Breast epithelium (tissue), 3 donors: ENCODE data around the gene WDFY2.

Experiments used
- POLR2A ChIP-seq: fragments of 450-650 bp; IDR thresholded peaks from one replicate; pipeline ENCODE4 v1.6.1; 2016; ENCODE audit warnings: antibody characterized with exemption, mild to moderate bottlenecking, moderate library complexity
- TF ChIP-seq, protein P1 (sequence below), 3 donors: fragments of 450-650 bp; IDR thresholded peaks; one replicate each; pipeline ENCODE4 v1.5.1; 2016 to 2017; ENCODE audit warnings: antibody characterized with exemption in 3 of 3, mild to moderate bottlenecking in 3 of 3, moderate library complexity in 3 of 3

DNA sequence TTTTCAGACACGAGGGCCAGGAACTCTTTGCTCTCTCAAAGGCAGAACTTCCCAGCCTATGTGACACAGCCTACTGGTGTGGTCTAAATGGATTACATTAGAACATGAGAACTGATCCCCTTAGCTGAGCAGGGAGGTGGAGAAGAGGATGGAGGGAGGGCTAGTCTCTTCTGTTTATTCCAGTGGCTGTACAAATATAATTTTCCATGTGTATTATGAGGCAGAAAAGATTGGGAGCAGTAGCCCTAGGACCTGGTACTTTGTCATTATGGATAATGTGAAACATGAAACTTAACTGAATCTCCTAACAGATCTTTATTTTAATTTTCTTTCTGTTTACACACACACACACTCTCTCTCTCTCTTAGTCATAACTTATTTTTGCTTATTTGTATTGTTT lies 82.1 kb downstream of the WDFY2 start:
- TF ChIP-seq, protein P1, sequence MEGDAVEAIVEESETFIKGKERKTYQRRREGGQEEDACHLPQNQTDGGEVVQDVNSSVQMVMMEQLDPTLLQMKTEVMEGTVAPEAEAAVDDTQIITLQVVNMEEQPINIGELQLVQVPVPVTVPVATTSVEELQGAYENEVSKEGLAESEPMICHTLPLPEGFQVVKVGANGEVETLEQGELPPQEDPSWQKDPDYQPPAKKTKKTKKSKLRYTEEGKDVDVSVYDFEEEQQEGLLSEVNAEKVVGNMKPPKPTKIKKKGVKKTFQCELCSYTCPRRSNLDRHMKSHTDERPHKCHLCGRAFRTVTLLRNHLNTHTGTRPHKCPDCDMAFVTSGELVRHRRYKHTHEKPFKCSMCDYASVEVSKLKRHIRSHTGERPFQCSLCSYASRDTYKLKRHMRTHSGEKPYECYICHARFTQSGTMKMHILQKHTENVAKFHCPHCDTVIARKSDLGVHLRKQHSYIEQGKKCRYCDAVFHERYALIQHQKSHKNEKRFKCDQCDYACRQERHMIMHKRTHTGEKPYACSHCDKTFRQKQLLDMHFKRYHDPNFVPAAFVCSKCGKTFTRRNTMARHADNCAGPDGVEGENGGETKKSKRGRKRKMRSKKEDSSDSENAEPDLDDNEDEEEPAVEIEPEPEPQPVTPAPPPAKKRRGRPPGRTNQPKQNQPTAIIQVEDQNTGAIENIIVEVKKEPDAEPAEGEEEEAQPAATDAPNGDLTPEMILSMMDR (IDR thresholded peaks at IDR 0.05): no peak
- TF ChIP-seq POLR2A: no peak
